Endothelial cell of umbilical vein (primary cell): ENCODE results near the gene ZNF496. TPM values are rescaled to one million over a fixed set of nuclear protein-coding genes. Genes with fewer than 3 reads are reported as not detected.

ENCODE experiments used
- BruUV-seq: library from RNA; stranded (reverse); fragments of 400-500 nt; replicated peaks from 2 replicates; lab custom pipeline; 2021; lab: Mats Ljungman, UMichigan
- CTCF ChIA-PET: fragments of 300-600, 350-600 bp; sonication (Branson Sonifier 250); formaldehyde crosslinking; loops from one replicate; lab custom pipeline; 2021; ENCODE audit warnings: antibody characterized with exemption, inconsistent platforms; lab: Charles Lee
- POLR2A ChIA-PET: fragments of 300-600, 350-600 bp; sonication (Branson Sonifier 250); formaldehyde crosslinking; loops from one replicate; lab custom pipeline; 2021; ENCODE audit warnings: antibody characterized with exemption, inconsistent platforms; lab: Charles Lee
- DNase-seq: peaks from one replicate; pipeline ENCODE4 v3.0.0-alpha.2; 2011; ENCODE audit warnings: low read depth, low spot score
- FAIRE-seq: peaks from 2 replicates; lab custom pipeline; 2011; peaks lifted over from hg19 to GRCh38; lab: Jason Lieb, UNC
- H2AFZ ChIP-seq: 2 replicates; pipeline ENCODE4 v1.6.0; 2012; ENCODE audit warnings: low read depth, low read length, control low read depth, inconsistent platforms
- H3K27ac ChIP-seq: 2 replicates; pipeline ENCODE4 v1.5.1; 2011; ENCODE audit warnings: low read depth, mild to moderate bottlenecking, control low read depth, low read length, moderate library complexity; ENCODE audit not compliant: insufficient read depth
- H3K27me3 ChIP-seq, 2 experiments: 2 replicates each; pipeline versions ENCODE4 v1.6.0 to v1.6.1; 2011; ENCODE audit warnings: low read length in 2 of 2, mixed read lengths in 1 of 2; ENCODE audit not compliant: control insufficient read depth in 2 of 2, insufficient read depth in 2 of 2
- H3K36me3 ChIP-seq, 2 experiments: 2 replicates in 1 of 2; 3 replicates in 1 of 2; pipeline ENCODE4 v1.5.1; 2011; ENCODE audit warnings: low read length in 2 of 2, mild to moderate bottlenecking in 1 of 2, moderate library complexity in 1 of 2; ENCODE audit not compliant: control insufficient read depth in 2 of 2, insufficient read depth in 2 of 2; ENCODE audit errors: extremely low read depth in 1 of 2
- H3K4me1 ChIP-seq: 3 replicates; pipeline ENCODE4 v1.5.1; 2011; ENCODE audit warnings: mild to moderate bottlenecking, low read length; ENCODE audit not compliant: control insufficient read depth, insufficient read depth; ENCODE audit errors: extremely low read depth
- H3K4me2 ChIP-seq: 2 replicates; pipeline ENCODE4 v1.6.1; 2011; ENCODE audit warnings: low read length, control low read depth, mixed read lengths; ENCODE audit not compliant: insufficient read depth
- H3K4me3 ChIP-seq, 3 experiments: fragments of 200-600 bp in 1 of 3; sonication (generic), shearing (Covaris generic) in 1 of 3; replicated peaks in 1 of 3; 2 replicates each; pipeline ENCODE4 v1.5.1; 2011 to 2016; ENCODE audit warnings: control low read depth in 3 of 3, low read length in 3 of 3, mild to moderate bottlenecking in 2 of 3, inconsistent platforms in 1 of 3, low read depth in 1 of 3, moderate library complexity in 1 of 3; ENCODE audit not compliant: insufficient read depth in 1 of 3
- H3K79me2 ChIP-seq: 2 replicates; pipeline ENCODE4 v1.6.0; 2012; ENCODE audit warnings: low read length, inconsistent platforms; ENCODE audit not compliant: control insufficient read depth, insufficient read depth
- H3K9ac ChIP-seq: replicated peaks from 2 replicates; pipeline ENCODE3; 2011; ENCODE audit warnings: low read length, control low read depth; ENCODE audit not compliant: insufficient read depth; ENCODE audit errors: extremely low read depth
- H3K9me1 ChIP-seq: replicated peaks from 3 replicates; pipeline ENCODE4 v1.6.0; 2011; ENCODE audit warnings: mild to moderate bottlenecking, low read length; ENCODE audit not compliant: control insufficient read depth, insufficient read depth; ENCODE audit errors: extremely low read depth
- H3K9me3 ChIP-seq: replicated peaks from 2 replicates; pipeline ENCODE4 v1.5.1; 2012; ENCODE audit warnings: low read length, inconsistent platforms; ENCODE audit not compliant: control insufficient read depth, insufficient read depth
- H4K20me1 ChIP-seq: replicated peaks from 2 replicates; pipeline ENCODE3; 2011; ENCODE audit warnings: mild to moderate bottlenecking, low read length; ENCODE audit not compliant: control insufficient read depth, insufficient read depth; ENCODE audit errors: extremely low read depth
- CTCF ChIP-seq, 2 donors: IDR thresholded peaks; 1 replicate in 1 of 2; 2 replicates in 1 of 2; pipeline ENCODE4 v1.5.1; 2011; ENCODE audit warnings: low read length in 2 of 2, mild to moderate bottlenecking in 2 of 2, moderate library complexity in 2 of 2, control low read depth in 1 of 2, inconsistent platforms in 1 of 2, low read depth in 1 of 2; ENCODE audit not compliant: insufficient read depth in 1 of 2; ENCODE audit errors: extremely low read depth in 1 of 2
- EZH2 ChIP-seq: IDR thresholded peaks from 2 replicates; pipeline ENCODE4 v1.6.1; 2012; ENCODE audit warnings: borderline replicate concordance, low read depth, mild to moderate bottlenecking, moderate library complexity, low read length, inconsistent platforms; ENCODE audit not compliant: severe bottlenecking
- FOS ChIP-seq: IDR thresholded peaks from 2 replicates; pipeline ENCODE4 v1.6.1; 2011; ENCODE audit warnings: mild to moderate bottlenecking, low read length, moderate library complexity, borderline replicate concordance; ENCODE audit not compliant: insufficient read depth
- GATA2 ChIP-seq: IDR thresholded peaks from 2 replicates; pipeline ENCODE4 v1.7.0; 2011; ENCODE audit warnings: low read depth, mild to moderate bottlenecking, moderate library complexity, mixed read lengths, low read length; ENCODE audit not compliant: insufficient read length, insufficient read depth
- JUN ChIP-seq: IDR thresholded peaks from 2 replicates; pipeline ENCODE4 v1.6.1; 2011; ENCODE audit warnings: borderline replicate concordance, low read depth; ENCODE audit not compliant: insufficient read length, insufficient read depth
- MAX ChIP-seq: IDR thresholded peaks from 2 replicates; pipeline ENCODE4 v1.6.1; 2011; ENCODE audit not compliant: insufficient read depth, insufficient read length
- MYC ChIP-seq: IDR thresholded peaks from one replicate; pipeline ENCODE4 v1.6.1; 2011; ENCODE audit warnings: mild to moderate bottlenecking, low read depth, low read length
- POLR2A ChIP-seq: IDR thresholded peaks from 2 replicates; pipeline ENCODE4 v1.6.1; 2012; ENCODE audit warnings: low read depth, mild to moderate bottlenecking, control low read depth, low read length
- POLR2AphosphoS5 ChIP-seq: IDR thresholded peaks from 2 replicates; pipeline ENCODE4 v1.6.1; 2012; ENCODE audit warnings: low read depth, mild to moderate bottlenecking, control low read depth, low read length, moderate library complexity; ENCODE audit not compliant: insufficient read depth
- dilution Hi-C: fragments of 300-500 bp; cut with MboI; formaldehyde crosslinking; loops from one replicate; pipeline ENCODE4 v1.15.0; 2019; ENCODE audit warnings: low sequenced_read_pairs; ENCODE audit not compliant: extremely low pct_ligation_motif_present
- intact Hi-C: fragments of 100-400 bp; cut with micrococcal nuclease; formaldehyde crosslinking; loops from one replicate; pipeline ENCODE4 v1.10.0; 2022
- polyA plus RNA-seq, 4 experiments: library from polyadenylated mRNA; depleted of rRNA in 3 of 4; stranded (reverse) in 3 of 4; unstranded in 1 of 4; fragments of >200 nt; gene quantifications; 2 replicates each; pipeline versions ENCODE4 v1.2.1 to v1.2.3, GENCODE V29; 2011 to 2012; ENCODE audit warnings: missing spikeins in 1 of 4
- total RNA-seq: library from RNA; stranded (reverse); gene quantifications from 2 replicates; pipeline ENCODE4 v1.2.3, GENCODE V29; 2021

ZNF496 gene
- total and polyA plus RNA-seq, 2 donors (not counting 3 experiments of a cell fraction or from before 2014, with no cell fraction given) = 22.4 to 46.0 TPM

- FAIRE-seq (no peak), DNase-seq (no peak)
- H3K9me1 ChIP-seq = no peaks in the 10 kb centered on the region
- no peaks in the 10 kb centered on the region for H3K9me3 ChIP-seq
- H3K4me1 ChIP-seq = no peaks in the 10 kb centered on the region
- H3K9ac ChIP-seq = no peak overlapping the region
- intact Hi-C loops (no loop called here), dilution Hi-C loops (no loop called here)
- no peak overlapping the region for H2AFZ ChIP-seq
- no peaks in the 10 kb centered on the region for H3K36me3 ChIP-seq
- H3K4me2 ChIP-seq = no peak overlapping the region
- H3K79me2 ChIP-seq = no peaks in the 10 kb centered on the region
- no TSS peak for BruUV-seq
- H3K4me3 ChIP-seq = no peak overlapping the region
- H3K27ac ChIP-seq = no peak overlapping the region
- ChIA-PET POLR2A (no interaction called here), CTCF (no interaction called here)
- H4K20me1 ChIP-seq = no peaks in the 10 kb centered on the region
- no peaks in the 10 kb centered on the region for H3K27me3 ChIP-seq
- TF ChIP-seq POLR2AphosphoS5 (no peak), JUN (no peak), MAX (no peak)
Observed at GRCh38 chr1:247277191-247277590, 54.5 kb downstream of the ZNF496 start.

GRCh38 chr1:247274605-247275256, 56.9 kb downstream of the ZNF496 start:
- H3K9me3 ChIP-seq = no peaks in the 10 kb centered on the region
- BruUV-seq = no TSS peak
- no peak for FAIRE-seq
- H3K4me3 ChIP-seq = no peak overlapping the region
- no peaks in the 10 kb centered on the region for H4K20me1 ChIP-seq
- no peak for DNase-seq
- no peaks in the 10 kb centered on the region for H3K9me1 ChIP-seq
- H3K36me3 ChIP-seq = no peaks in the 10 kb centered on the region
- ChIA-PET CTCF (no interaction called here), POLR2A (no interaction called here)
- dilution Hi-C loops (no loop called here), intact Hi-C loops (no loop called here)
- TF ChIP-seq EZH2 (no peak), GATA2 (no peak), POLR2AphosphoS5 (no peak), POLR2A (no peak), JUN (no peak), MAX (no peak), MYC (no peak), FOS (no peak), CTCF (IDR thresholded peaks at IDR 0.05; ENCODE audit: extremely low read depth in 1 of 2, insufficient read depth in 1 of 2, low read depth in 1 of 2, low read length in 2 of 2) (no peak)
- no peak overlapping the region for H3K9ac ChIP-seq
- H3K4me1 ChIP-seq = no peaks in the 10 kb centered on the region
- no peak overlapping the region for H3K4me2 ChIP-seq
- H3K79me2 ChIP-seq = no peaks in the 10 kb centered on the region
- H3K27ac ChIP-seq = no peak overlapping the region
- H2AFZ ChIP-seq = no peak overlapping the region
- H3K27me3 ChIP-seq = no peaks in the 10 kb centered on the region
